ENCODE results near the gene MOCS3.

MOCS3 gene, protein sequence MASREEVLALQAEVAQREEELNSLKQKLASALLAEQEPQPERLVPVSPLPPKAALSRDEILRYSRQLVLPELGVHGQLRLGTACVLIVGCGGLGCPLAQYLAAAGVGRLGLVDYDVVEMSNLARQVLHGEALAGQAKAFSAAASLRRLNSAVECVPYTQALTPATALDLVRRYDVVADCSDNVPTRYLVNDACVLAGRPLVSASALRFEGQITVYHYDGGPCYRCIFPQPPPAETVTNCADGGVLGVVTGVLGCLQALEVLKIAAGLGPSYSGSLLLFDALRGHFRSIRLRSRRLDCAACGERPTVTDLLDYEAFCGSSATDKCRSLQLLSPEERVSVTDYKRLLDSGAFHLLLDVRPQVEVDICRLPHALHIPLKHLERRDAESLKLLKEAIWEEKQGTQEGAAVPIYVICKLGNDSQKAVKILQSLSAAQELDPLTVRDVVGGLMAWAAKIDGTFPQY

GRCh38 chr20:50958615-50959542 lies at the start of gene MOCS3:
MOCS3 (plus strand) TSS chr20:50958818; CDS start chr20:50958843, 25 bp downstream.
- DNase-seq = peak in 54 of 56 donors; percentile 35 to 95 (median 86)

DNA sequence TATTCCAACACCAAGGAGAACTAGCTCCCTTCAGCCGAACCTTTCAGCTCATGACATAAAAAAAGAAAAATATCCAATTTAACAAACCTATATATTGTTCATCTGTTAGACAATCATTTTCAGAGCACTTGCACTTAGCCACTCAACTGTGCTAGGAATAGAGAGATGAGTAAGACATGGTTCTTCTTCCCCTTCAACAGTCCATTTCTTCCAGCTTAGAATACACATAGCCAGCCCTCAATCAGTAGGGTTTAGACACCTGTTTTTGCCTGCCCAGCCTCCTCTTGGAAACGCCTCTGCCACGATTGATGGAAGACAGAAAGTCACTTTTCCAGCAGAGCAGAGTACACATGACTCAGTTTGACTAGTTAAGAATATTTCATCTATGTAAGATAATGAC lies 49.2 kb upstream of the MOCS3 start:
- no peak for DNase-seq

- DNase-seq = no peak
These were observed 47.6 kb upstream of the MOCS3 start for GRCh38 chr20:50911030-50911429.

- DNase-seq = no peak
These were observed 46.9 kb upstream of the MOCS3 start for GRCh38 chr20:50911716-50912115.

- no peak for DNase-seq
These were observed 44.8 kb upstream of the MOCS3 start for GRCh38 chr20:50913690-50914375.

DNA sequence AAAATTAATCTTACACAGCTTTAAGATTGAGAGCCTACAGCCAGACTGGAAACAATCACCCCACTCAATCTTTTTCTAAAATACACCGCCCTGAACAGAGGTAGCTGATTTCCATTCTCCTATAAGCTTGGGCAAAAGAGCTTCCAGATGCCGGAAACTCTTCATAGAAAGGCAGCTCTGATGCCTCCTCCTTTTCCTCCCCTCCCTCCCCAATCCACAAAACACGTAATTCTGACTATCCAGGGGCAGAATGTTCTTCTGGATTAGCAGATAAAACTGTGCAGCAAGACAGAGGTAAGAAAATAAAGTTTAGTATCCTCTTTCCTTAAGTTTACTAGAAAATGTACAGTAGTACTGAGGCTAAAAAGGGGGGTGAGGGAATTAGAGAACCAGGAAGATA lies 43.2 kb upstream of the MOCS3 start:
- no peak for DNase-seq

GRCh38 chr20:50916257-50916656 lies 42.4 kb upstream of the MOCS3 start:
- DNase-seq = no peak

GRCh38 chr20:50916934-50917333 lies 41.7 kb upstream of the MOCS3 start:
- no peak for DNase-seq

- no peak for DNase-seq
These were observed 40.2 kb upstream of the MOCS3 start for GRCh38 chr20:50918403-50918802.

GRCh38 chr20:50919567-50919966 lies 39.1 kb upstream of the MOCS3 start:
- peak in 5 of 56 donors; percentile 1 to 23 (median 9) for DNase-seq

DNA sequence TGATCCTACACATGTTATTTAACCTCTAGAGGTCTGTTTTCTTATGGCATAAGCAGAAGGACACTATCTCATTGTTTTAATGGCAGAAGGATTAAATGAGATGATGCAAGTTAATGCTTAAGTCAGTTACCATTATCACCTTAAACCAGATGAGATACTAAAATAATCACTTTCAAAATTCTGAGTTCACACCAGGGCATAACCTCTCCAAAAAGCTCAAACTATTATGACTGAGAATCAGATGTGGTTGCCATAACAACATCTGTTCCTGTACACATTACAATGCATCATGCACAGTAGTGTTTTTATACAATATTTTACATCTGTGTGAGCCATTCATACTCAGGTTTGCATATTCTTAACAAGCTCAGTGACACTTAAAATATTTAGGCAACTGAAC lies 37.6 kb upstream of the MOCS3 start:
- DNase-seq = no peak

GRCh38 chr20:50921803-50922501 lies 36.7 kb upstream of the MOCS3 start:
- no peak for DNase-seq

DNA sequence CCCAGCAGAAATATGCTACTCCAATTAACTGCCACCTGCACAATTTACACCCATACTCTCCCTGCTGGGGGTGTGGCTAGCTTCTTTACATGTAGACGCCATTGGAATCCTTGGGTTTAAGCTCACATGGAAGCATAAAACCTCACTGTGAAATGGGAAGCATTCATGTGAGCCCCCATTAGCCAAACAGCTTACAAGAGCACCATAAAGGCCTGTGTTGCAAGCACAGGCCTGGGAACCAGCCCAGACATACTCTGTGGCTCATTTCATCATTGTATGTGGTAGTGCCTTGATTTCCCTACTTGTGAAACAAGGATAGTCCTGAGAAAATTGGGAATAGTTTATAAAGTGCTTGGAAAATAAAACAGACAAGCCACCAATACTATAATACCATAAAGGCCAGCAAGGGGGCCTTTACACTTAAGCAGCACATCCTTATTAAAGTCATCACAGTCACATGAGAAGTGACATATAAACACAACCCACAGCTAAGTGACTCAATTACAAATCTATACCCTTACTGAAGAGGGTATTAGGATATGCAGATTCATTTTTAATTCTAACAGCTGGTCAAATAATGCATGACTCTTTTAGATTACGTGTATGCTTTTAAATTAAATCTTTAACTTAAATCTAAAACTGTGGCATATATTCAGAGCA lies 34.2 kb upstream of the MOCS3 start:
- DNase-seq = no peak

GRCh38 chr20:50926530-50926929 lies 32.1 kb upstream of the MOCS3 start:
- no peak for DNase-seq

GRCh38 chr20:50928469-50928868 lies 30.1 kb upstream of the MOCS3 start:
- DNase-seq = no peak

GRCh38 chr20:50929299-50930138 lies 29.1 kb upstream of the MOCS3 start:
- peak in 55 of 56 donors; percentile 26 to 95 (median 82) for DNase-seq

- peak in 30 of 56 donors; percentile 6 to 51 (median 28) for DNase-seq
These were observed 28.3 kb upstream of the MOCS3 start for GRCh38 chr20:50930139-50930975.

DNA sequence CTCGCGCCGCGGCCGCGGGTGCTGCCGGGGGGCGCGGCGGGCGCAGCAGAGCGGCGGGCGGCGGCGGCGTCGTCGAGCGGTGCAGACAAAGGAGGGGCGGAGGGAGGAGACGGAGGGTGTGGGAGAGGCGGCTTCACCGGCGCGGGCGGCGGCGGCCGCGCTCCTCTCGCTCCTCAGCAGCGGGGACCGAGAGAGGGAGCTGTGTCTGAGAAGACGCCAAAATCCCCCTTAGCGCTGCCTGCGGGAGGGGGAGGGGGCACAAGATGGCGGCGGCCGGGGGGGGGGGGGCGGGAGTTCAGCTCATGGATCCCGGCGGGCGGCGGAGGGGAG lies 27.7 kb upstream of the MOCS3 start:
- DNase-seq = peak in 6 of 56 donors; percentile 59 to 83 (median 80)
